AG10803 (cell line): ENCODE results near the gene RHBDL2.
"Not testable (repeated sequence)": the region's sequence is repeated elsewhere in the genome, so short reads cannot be mapped to it uniquely, and the experiment has no call there.

ENCODE experiments used
- DNase-seq: peaks from one replicate; pipeline ENCODE4 v3.0.0; 2010; ENCODE audit warnings: low read depth
- H3K4me3 ChIP-seq: 2 replicates; pipeline ENCODE4 v1.5.1; 2011; ENCODE audit warnings: mild to moderate bottlenecking, low read length, control low read depth
- CTCF ChIP-seq: conservative IDR thresholded peaks from 2 replicates; pipeline ENCODE4 v1.5.1; 2011; ENCODE audit warnings: mild to moderate bottlenecking, low read length, control low read depth, inconsistent platforms

Gene RHBDL2

DNA sequence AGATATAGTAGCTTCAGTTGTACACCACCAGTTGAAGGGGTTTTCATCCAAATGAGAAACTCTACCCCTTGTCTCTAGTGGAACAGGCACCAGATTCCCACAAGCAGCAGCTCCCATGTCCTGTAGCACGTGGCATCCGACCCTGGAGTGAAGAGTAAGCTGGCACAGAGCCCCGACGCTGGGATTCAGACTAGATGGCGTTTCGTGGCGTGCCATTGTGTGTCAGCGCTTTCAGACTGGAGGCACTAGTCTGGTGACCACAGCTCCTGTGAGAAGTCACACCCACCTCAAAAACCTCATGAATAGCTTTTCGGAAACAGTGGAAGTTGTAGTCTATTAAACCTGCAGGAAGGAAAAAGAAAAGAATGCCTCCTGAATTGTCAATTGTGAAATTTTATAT, 102.3 kb downstream of the RHBDL2 start:
- no peak for DNase-seq
- TF ChIP-seq CTCF: no peak
- no peak overlapping the region for H3K4me3 ChIP-seq

DNA sequence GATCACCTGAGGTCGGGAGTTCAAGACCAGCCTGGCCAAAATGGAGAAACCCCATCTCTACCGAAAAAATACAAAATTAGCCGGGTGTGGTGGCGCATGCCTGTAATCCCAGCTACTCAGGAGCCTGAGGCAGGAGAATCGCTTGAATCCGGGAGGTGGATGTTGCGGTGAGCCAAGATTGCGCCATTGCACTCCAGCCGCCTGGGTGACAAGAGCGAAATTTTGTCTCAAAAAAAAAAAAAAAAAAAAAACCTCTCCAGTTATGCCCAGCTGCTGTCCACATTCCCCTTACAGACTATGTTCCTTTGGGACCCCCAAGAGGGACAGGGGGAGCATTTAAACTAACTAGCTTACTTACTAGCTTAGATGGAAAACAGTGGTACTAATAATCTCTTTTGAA, 105.3 kb downstream of the RHBDL2 start:
- not testable (repeated sequence) for H3K4me3 ChIP-seq, DNase-seq
